MM.1S (cell line): ENCODE measurements around the gene ELF3.
"Not testable (repeated sequence)": the region's sequence is repeated elsewhere in the genome, so short reads cannot be mapped to it uniquely, and the experiment has no call there.

Source experiments
- DNase-seq: peaks from one replicate; pipeline ENCODE4 v3.0.0-alpha.2; 2015
- H2AFZ ChIP-seq: fragments of 300-600 bp; sonication (generic); 2 replicates; pipeline ENCODE4 v1.6.0; 2016; ENCODE audit warnings: antibody characterized with exemption, low read length
- H3F3A ChIP-seq: fragments of 300-600 bp; sonication (generic); 2 replicates; pipeline ENCODE4 v1.6.1; 2016; ENCODE audit warnings: mild to moderate bottlenecking, antibody characterized with exemption, low read length, moderate library complexity, mixed read lengths; ENCODE audit not compliant: insufficient read depth
- H3K27ac ChIP-seq: fragments of 300-600 bp; sonication (generic); 2 replicates; pipeline ENCODE4 v1.5.1; 2016; ENCODE audit warnings: mild to moderate bottlenecking, low read length
- H3K27me3 ChIP-seq: fragments of 300-600 bp; sonication (generic); replicated peaks from 2 replicates; pipeline ENCODE4 v1.6.0; 2016; ENCODE audit warnings: low read length; ENCODE audit not compliant: insufficient read depth
- H3K36me3 ChIP-seq: fragments of 300-600 bp; sonication (generic); replicated peaks from 2 replicates; pipeline ENCODE4 v1.6.1; 2016; ENCODE audit warnings: mild to moderate bottlenecking, low read length, mixed read lengths; ENCODE audit not compliant: insufficient read depth
- H3K4me1 ChIP-seq: fragments of 300-600 bp; sonication (generic); 2 replicates; pipeline ENCODE4 v1.6.1; 2016; ENCODE audit warnings: low read length, mixed read lengths
- H3K4me2 ChIP-seq: fragments of 300-600 bp; sonication (generic); 2 replicates; pipeline ENCODE4 v1.6.0; 2016; ENCODE audit warnings: low read depth, low read length
- H3K4me3 ChIP-seq: fragments of 300-600 bp; sonication (generic); 2 replicates; pipeline ENCODE4 v1.5.1; 2016; ENCODE audit warnings: low read length, mixed read lengths
- H3K79me2 ChIP-seq: fragments of 300-600 bp; sonication (generic); 2 replicates; pipeline ENCODE4 v1.6.1; 2016; ENCODE audit warnings: mixed run types, low read length, mixed read lengths
- H3K9ac ChIP-seq: fragments of 300-600 bp; sonication (generic); 2 replicates; pipeline ENCODE4 v1.6.1; 2016; ENCODE audit warnings: low read length, mixed read lengths
- H3K9me2 ChIP-seq: fragments of 300-600 bp; sonication (generic); replicated peaks from 2 replicates; pipeline ENCODE4 v1.6.1; 2016; ENCODE audit warnings: mild to moderate bottlenecking, low read length, mixed read lengths; ENCODE audit not compliant: insufficient read depth
- H3K9me3 ChIP-seq: fragments of 300-600 bp; sonication (generic); replicated peaks from 2 replicates; pipeline ENCODE4 v1.6.1; 2016; ENCODE audit warnings: mild to moderate bottlenecking, low read length, mixed read lengths; ENCODE audit not compliant: insufficient read depth
- H4K20me1 ChIP-seq: fragments of 300-600 bp; sonication (generic); 2 replicates; pipeline ENCODE4 v1.6.1; 2016; ENCODE audit warnings: mild to moderate bottlenecking, low read length, moderate library complexity, mixed read lengths; ENCODE audit not compliant: insufficient read depth
- CTCF ChIP-seq: fragments of 300-600 bp; sonication (generic); IDR thresholded peaks from 2 replicates; pipeline ENCODE4 v1.5.1; 2016; ENCODE audit warnings: antibody characterized with exemption, low read length, mixed read lengths
- EZH2 ChIP-seq: fragments of 300-600 bp; sonication (generic); optimal IDR thresholded peaks from 2 replicates; pipeline ENCODE3; 2017; ENCODE audit warnings: low read depth, mild to moderate bottlenecking, antibody characterized with exemption, low read length, mixed read lengths
- EZH2phosphoT487 ChIP-seq: fragments of 300-600 bp; sonication (generic); IDR thresholded peaks from 2 replicates; pipeline ENCODE4 v1.6.1; 2018; ENCODE audit warnings: antibody characterized with exemption, low read length

Gene ELF3

GRCh38 chr1:202010180-202011015, at the start of gene ELF3:
ELF3 (plus strand) TSS chr1:202010587; CDS start chr1:202011137, 550 bp downstream.
- Histone ChIP-seq H3K9me2 (no peaks in the 10 kb centered on the region), H3F3A (no peaks in the 10 kb centered on the region), H3K9me3 (no peaks in the 10 kb centered on the region), H3K4me1 (peaks cover 11% of the 10 kb centered on the region), H4K20me1 (no peaks in the 10 kb centered on the region), H2AFZ (peak within 1 kb of the TSS; percentile 64), H3K27ac (peak within 1 kb of the TSS; percentile 9; the same call in 1 of the 2 replicates), H3K9ac (peak within 1 kb of the TSS; percentile 28; the same call in 1 of the 2 replicates), H3K36me3 (0 out of 2 replicates have a peak, but pooled peaks cover under 1% of the 10 kb centered on the region), H3K79me2 (no peaks in the 10 kb centered on the region), H3K4me2 (peak within 1 kb of the TSS; percentile 56), H3K4me3 (no peak within 1 kb of the TSS), H3K27me3 (no peaks in the 10 kb centered on the region)
- peak; percentile 81 for DNase-seq
- no peak for TF ChIP-seq EZH2
- TF ChIP-seq EZH2phosphoT487: no peak
- TF ChIP-seq CTCF: no peak

GRCh38 chr1:201962382-201962781, 48.0 kb upstream of the ELF3 start:
- not testable (repeated sequence) for H2AFZ ChIP-seq, H3K4me3 ChIP-seq, H3F3A ChIP-seq, DNase-seq, H3K27me3 ChIP-seq, H3K4me2 ChIP-seq, H3K4me1 ChIP-seq, H3K9me3 ChIP-seq, H3K27ac ChIP-seq, H4K20me1 ChIP-seq, H3K9me2 ChIP-seq, H3K9ac ChIP-seq
- Histone ChIP-seq H3K79me2 (peaks cover 69% of the 10 kb centered on the region), H3K36me3 (peaks cover 30% of the 10 kb centered on the region)

- Histone ChIP-seq H3F3A (peaks cover 8% of the 10 kb centered on the region), H3K27me3 (no peaks in the 10 kb centered on the region), H3K4me1 (no peaks in the 10 kb centered on the region), H3K9ac (no peak overlapping the region), H3K9me3 (no peaks in the 10 kb centered on the region), H2AFZ (no peak overlapping the region), H3K79me2 (peaks cover 51% of the 10 kb centered on the region), H3K27ac (no peak overlapping the region), H3K4me3 (no peak overlapping the region), H4K20me1 (peaks cover 3% of the 10 kb centered on the region; the same call in 1 of the 2 replicates), H3K4me2 (no peak overlapping the region), H3K9me2 (no peaks in the 10 kb centered on the region), H3K36me3 (peaks cover 27% of the 10 kb centered on the region)
- TF ChIP-seq CTCF (no peak), EZH2 (no peak), EZH2phosphoT487 (no peak)
- DNase-seq: no peak
Measured at GRCh38 chr1:201964261-201964660, 46.1 kb upstream of the ELF3 start.

- Histone ChIP-seq H3K27ac (no peak overlapping the region), H3K79me2 (peaks cover 39% of the 10 kb centered on the region), H3K9me2 (no peaks in the 10 kb centered on the region), H3K4me1 (peaks cover 11% of the 10 kb centered on the region), H3F3A (peaks cover 20% of the 10 kb centered on the region), H3K27me3 (no peaks in the 10 kb centered on the region), H3K4me3 (no peak overlapping the region), H3K4me2 (no peak overlapping the region), H4K20me1 (peaks cover 3% of the 10 kb centered on the region; the same call in 1 of the 2 replicates), H3K9me3 (no peaks in the 10 kb centered on the region), H3K36me3 (peaks cover 37% of the 10 kb centered on the region), H3K9ac (no peak overlapping the region), H2AFZ (no peak overlapping the region)
- no peak for TF ChIP-seq CTCF
- no peak for TF ChIP-seq EZH2
- TF ChIP-seq EZH2phosphoT487: no peak
- no peak for DNase-seq
Measured at GRCh38 chr1:201966171-201966570, 44.2 kb upstream of the ELF3 start.
